Naive thymus-derived CD8-positive, alpha-beta T cell (primary cell): ENCODE data around the gene CPLX1. TPM values are rescaled to one million over a fixed set of nuclear protein-coding genes. Genes with fewer than 3 reads are reported as not detected.
A peak's percentile ranks its signal among the peaks of the same experiment; 100 is the strongest.

Experiments
- ATAC-seq, 2 donors: fragments of 150-1000 bp; cut with Tn5 transposase in 1 of 2; sonication (Bioruptor Pico), chemical (Tn5 transposase) in 1 of 2; 1 replicate in 1 of 2; 2 replicates in 1 of 2; pipeline ENCODE4 v1.10.0; 2021; ENCODE audit warnings: mild to moderate bottlenecking in 2 of 2, moderate library complexity in 2 of 2
- POLR2A ChIA-PET: fragments of 350-600 bp; sonication (Branson Sonifier 250); formaldehyde crosslinking; loops from one replicate; lab custom pipeline; 2021; ENCODE audit warnings: antibody characterized with exemption; lab: Charles Lee
- DNase-seq, 10 donors: peaks; one replicate each; pipeline versions ENCODE4 v3.0.0 to v3.0.0-alpha.2; 2020 to 2022
- H3K27ac Mint-ChIP-seq, 10 donors: one replicate each; pipeline ENCODE4 v1.8.0; 2020 to 2022; ENCODE audit warnings: mild to moderate bottlenecking in 10 of 10, mixed read lengths in 10 of 10, moderate library complexity in 4 of 10, inconsistent platforms in 1 of 10
- H3K27me3 Mint-ChIP-seq, 5 donors: one replicate each; pipeline ENCODE4 v1.8.0; 2021 to 2022; ENCODE audit warnings: mixed read lengths in 5 of 5
- H3K36me3 Mint-ChIP-seq, 3 donors: one replicate each; pipeline ENCODE4 v1.8.0; 2020 to 2022; ENCODE audit warnings: mixed read lengths in 3 of 3, mild to moderate bottlenecking in 2 of 3, inconsistent platforms in 1 of 3
- H3K4me1 Mint-ChIP-seq, 4 donors: one replicate each; pipeline ENCODE4 v1.8.0; 2021 to 2022; ENCODE audit warnings: mixed read lengths in 4 of 4
- H3K4me3 Mint-ChIP-seq, 10 donors: one replicate each; pipeline ENCODE4 v1.8.0; 2020 to 2022; ENCODE audit warnings: mild to moderate bottlenecking in 10 of 10, mixed read lengths in 10 of 10, moderate library complexity in 6 of 10, inconsistent platforms in 1 of 10
- H3K9me3 Mint-ChIP-seq, 9 donors: one replicate each; pipeline ENCODE4 v1.8.0; 2020 to 2022; ENCODE audit warnings: mixed read lengths in 9 of 9, mild to moderate bottlenecking in 3 of 9, inconsistent platforms in 1 of 9, moderate library complexity in 1 of 9
- polyA plus RNA-seq, 3 donors: library from polyadenylated mRNA; unstranded; fragments of 300-500 nt; fragmentation: Illumina TruSeq; gene quantifications; one replicate each; pipeline ENCODE4 v1.2.3, GENCODE V29; 2021
- total RNA-seq, 8 experiments: library from RNA in 2 of 8; stranded (reverse) in 2 of 8; gene quantifications; one replicate each; pipeline ENCODE4 v1.2.3 and lab custom pipeline; 2021 to 2026

Gene CPLX1
- total and polyA plus RNA-seq, 5 experiments from 2014 or later = 0.29 TPM; not detected in 4

DNA sequence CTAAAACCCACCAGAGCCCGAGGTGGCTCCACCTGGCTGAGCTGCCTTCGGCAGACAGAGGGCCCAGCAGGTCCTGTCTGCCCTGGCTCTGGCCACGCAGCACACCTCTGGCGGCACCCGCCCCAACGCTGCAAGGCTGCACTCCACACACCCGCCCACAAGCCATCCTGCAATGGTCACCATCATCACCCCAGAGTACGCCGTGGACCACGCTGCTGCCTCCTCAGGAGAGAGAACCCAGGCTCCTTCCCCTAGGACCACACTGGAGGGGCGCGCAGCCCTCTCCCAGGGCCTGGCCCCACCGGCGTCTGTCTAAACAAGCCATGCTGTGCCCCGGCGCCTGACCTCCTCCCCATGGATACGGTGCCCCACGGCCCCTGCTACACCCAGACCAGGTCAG lies 39.6 kb upstream of the CPLX1 start:
- no peak overlapping the region for H3K27ac Mint-ChIP-seq
- peaks cover 0 to 2% (median 0%) of the 10 kb centered on the region in 4 donors for H3K4me1 Mint-ChIP-seq

DNA sequence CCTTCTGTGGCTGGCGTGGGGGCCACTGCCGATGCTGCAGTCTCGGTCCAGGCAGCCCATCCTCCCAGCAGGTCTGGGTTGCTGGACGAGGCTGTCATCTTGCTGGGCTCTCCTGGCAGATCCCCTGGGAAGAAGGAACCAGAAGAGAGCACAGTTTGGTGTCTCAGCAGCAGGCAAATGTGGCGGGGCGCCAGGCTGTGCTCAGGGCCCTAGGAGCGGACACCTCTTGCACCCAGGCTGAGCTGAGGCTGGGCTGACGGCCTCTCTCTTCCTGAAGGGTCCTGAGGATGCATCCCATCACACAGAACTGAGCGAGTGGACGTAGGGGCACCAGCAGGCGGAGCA lies 39.2 kb upstream of the CPLX1 start:
- H3K4me1 Mint-ChIP-seq = peaks cover 0 to 2% (median 0%) of the 10 kb centered on the region in 4 donors
- no peak overlapping the region for H3K4me3 Mint-ChIP-seq
- DNase-seq (no peak), ATAC-seq (no peak)
- POLR2A ChIA-PET = no interaction called here
- H3K27me3 Mint-ChIP-seq = no peaks in the 10 kb centered on the region
- no peaks in the 10 kb centered on the region for H3K9me3 Mint-ChIP-seq
- peaks cover 0 to 63% (median 5%) of the 10 kb centered on the region in 3 donors for H3K36me3 Mint-ChIP-seq
- no peak overlapping the region for H3K27ac Mint-ChIP-seq

More for the DNA sequence above, 39.6 kb upstream of the CPLX1 start:
- H3K36me3 Mint-ChIP-seq = peaks cover 0 to 64% (median 5%) of the 10 kb centered on the region in 3 donors
- H3K27me3 Mint-ChIP-seq = no peaks in the 10 kb centered on the region
- no peaks in the 10 kb centered on the region for H3K9me3 Mint-ChIP-seq
- POLR2A ChIA-PET = no interaction called here
- no peak for ATAC-seq
- no peak for DNase-seq
- no peak overlapping the region for H3K4me3 Mint-ChIP-seq

DNA sequence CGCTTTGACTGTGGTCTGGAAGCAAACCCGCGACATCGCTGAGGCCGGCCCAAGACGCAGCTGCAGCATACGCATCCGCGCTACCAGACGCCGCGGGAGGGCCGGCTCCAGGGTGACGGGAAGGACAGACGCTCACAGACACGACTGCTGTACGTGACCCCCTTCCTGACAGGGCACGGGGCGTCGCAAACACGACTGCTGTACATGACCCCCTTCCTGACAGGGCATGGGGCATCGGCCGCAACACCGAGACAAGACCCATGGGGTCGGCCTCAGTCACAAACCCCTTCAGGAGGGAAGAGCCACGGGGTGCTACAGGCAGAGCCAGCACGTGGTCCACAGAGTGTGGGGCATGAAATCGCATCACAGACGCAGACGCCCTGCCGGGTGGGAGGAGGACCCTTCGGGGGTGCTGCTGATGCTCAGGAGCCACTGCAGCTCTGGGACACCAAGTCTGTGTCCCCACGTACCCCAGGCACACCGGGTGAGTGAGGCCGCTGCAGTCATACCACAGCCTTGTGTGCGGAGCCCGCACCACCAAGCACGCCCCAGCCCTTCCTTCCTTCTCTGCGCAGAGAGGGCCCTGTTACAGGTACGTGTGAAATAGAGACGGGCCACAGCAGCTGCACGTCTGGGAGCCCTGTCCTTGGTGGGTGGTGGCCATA lies 38.7 kb upstream of the CPLX1 start:
- H3K4me3 Mint-ChIP-seq = no peak overlapping the region
- H3K9me3 Mint-ChIP-seq = no peaks in the 10 kb centered on the region
- peaks cover 0 to 63% (median 7%) of the 10 kb centered on the region in 3 donors for H3K36me3 Mint-ChIP-seq
- no peaks in the 10 kb centered on the region for H3K27me3 Mint-ChIP-seq
- ATAC-seq (no peak), DNase-seq (no peak)
- POLR2A ChIA-PET = no interaction called here
- H3K27ac Mint-ChIP-seq = no peak overlapping the region
- peaks cover 0 to 2% (median 0%) of the 10 kb centered on the region in 4 donors for H3K4me1 Mint-ChIP-seq

- peak overlapping the region in 1 of 10 donors; percentile 68 for H3K27ac Mint-ChIP-seq
These were observed 34.6 kb upstream of the CPLX1 start for GRCh38 chr4:860561-860960.

DNA sequence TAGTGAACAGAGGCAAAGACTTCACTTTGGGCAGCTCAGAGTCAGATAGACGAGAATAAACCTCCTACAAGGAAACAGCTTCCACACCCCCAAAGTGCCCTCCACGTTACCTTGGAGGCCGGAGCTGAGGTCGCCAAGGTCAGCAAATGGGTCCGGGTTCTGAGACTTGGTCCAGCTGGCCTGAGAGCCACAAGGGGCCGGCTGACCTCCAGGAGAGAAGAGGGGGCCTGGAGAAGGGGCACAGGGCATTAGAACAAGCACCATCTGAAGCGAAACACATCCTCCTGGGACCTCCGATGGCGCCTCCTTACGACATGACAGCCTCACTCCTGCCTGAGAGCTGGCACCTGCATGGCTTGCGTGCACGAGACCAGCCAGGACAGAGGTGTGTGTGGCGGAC lies 33.6 kb upstream of the CPLX1 start:
- H3K36me3 Mint-ChIP-seq = peaks cover 8 to 74% (median 21%) of the 10 kb centered on the region in 3 donors
- H3K27ac Mint-ChIP-seq = no peak overlapping the region
- no peak for ATAC-seq
- DNase-seq = no peak
- peaks cover 0 to 9% (median 0%) of the 10 kb centered on the region in 9 donors for H3K9me3 Mint-ChIP-seq
- H3K4me1 Mint-ChIP-seq = peaks cover 2 to 17% (median 12%) of the 10 kb centered on the region in 4 donors
- POLR2A ChIA-PET = no interaction called here
- H3K27me3 Mint-ChIP-seq = no peaks in the 10 kb centered on the region
- H3K4me3 Mint-ChIP-seq = no peak overlapping the region

More at GRCh38 chr4:860561-860960, 34.6 kb upstream of the CPLX1 start:
- Mint-ChIP-seq H3K4me1 (peaks cover 2 to 16% (median 12%) of the 10 kb centered on the region in 4 donors), H3K9me3 (peaks cover 0 to 9% (median 0%) of the 10 kb centered on the region in 9 donors), H3K27me3 (no peaks in the 10 kb centered on the region), H3K36me3 (peaks cover 8 to 77% (median 17%) of the 10 kb centered on the region in 3 donors), H3K4me3 (no peak overlapping the region)
- POLR2A ChIA-PET = no interaction called here
- DNase-seq = peak in 1 of 10 donors; percentile 23
- ATAC-seq = no peak

DNA sequence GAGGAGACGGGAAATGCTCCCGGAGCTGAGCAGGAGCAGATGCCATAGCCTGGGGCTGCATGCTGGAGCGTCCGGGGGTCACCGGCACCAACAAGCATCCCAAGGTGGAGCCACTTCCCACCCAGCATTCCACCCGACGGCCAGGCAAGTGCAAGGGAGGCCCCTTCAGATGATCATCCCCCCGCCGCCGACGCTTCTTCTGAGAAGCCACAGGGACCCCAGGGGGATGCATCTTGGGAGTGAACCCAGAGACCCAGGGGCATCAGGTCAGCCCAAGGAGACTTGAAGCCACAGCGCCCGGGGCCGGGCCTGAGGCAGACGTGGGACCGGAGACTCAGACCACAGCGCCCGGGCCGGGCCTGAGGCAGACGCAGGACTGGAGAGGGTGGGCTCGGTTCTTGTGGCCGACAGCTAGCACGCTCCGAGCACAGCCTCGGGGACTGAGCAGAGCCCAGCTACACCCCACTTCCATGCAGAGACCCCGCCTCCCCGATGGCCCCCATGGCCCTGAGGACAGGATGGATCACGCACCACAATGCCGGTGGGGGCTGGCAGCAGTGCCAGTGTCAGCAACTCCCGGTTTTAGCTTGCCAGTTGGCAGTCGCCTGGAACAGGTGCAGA lies 33.0 kb upstream of the CPLX1 start:
- peaks cover 2 to 17% (median 12%) of the 10 kb centered on the region in 4 donors for H3K4me1 Mint-ChIP-seq
- no peak for ATAC-seq
- no peak overlapping the region for H3K4me3 Mint-ChIP-seq
- no peaks in the 10 kb centered on the region for H3K27me3 Mint-ChIP-seq
- peaks cover 0 to 9% (median 0%) of the 10 kb centered on the region in 9 donors for H3K9me3 Mint-ChIP-seq
- peak in 1 of 10 donors; percentile 53 for DNase-seq
- peaks cover 8 to 74% (median 21%) of the 10 kb centered on the region in 3 donors for H3K36me3 Mint-ChIP-seq
- POLR2A ChIA-PET = no interaction called here
- no peak overlapping the region for H3K27ac Mint-ChIP-seq

DNA sequence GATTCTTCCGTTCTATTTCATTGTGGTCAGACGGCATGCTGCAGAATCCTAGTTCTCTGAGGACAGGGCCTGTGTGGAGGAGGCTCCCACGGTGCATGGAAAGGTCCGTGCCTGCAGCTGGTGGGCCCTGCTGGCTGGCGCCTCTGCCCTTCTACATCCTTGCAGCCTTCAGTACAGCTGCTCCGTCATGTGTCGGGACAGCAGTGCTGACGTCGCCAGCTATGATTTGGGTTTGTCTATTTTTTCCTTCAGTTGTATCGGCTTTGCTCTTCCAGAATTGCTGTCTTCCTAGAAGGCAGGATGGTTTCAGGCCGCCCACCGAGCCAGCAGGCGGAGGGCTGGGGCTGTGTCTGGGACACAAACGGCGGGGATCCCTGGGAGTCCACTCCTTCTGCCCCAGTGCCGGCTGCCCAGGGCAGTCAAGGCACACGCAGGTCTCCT lies 32.1 kb upstream of the CPLX1 start:
- Mint-ChIP-seq H3K36me3 (peaks cover 8 to 65% (median 21%) of the 10 kb centered on the region in 3 donors), H3K4me1 (peaks cover 2 to 17% (median 12%) of the 10 kb centered on the region in 4 donors), H3K27me3 (no peaks in the 10 kb centered on the region), H3K9me3 (peaks cover 0 to 9% (median 0%) of the 10 kb centered on the region in 9 donors), H3K27ac (peak overlapping the region in 2 of 10 donors; percentile 60 to 80), H3K4me3 (no peak overlapping the region)
- DNase-seq = peak in 1 of 10 donors; percentile 8
- ATAC-seq = no peak
- POLR2A ChIA-PET = no interaction called here

DNA sequence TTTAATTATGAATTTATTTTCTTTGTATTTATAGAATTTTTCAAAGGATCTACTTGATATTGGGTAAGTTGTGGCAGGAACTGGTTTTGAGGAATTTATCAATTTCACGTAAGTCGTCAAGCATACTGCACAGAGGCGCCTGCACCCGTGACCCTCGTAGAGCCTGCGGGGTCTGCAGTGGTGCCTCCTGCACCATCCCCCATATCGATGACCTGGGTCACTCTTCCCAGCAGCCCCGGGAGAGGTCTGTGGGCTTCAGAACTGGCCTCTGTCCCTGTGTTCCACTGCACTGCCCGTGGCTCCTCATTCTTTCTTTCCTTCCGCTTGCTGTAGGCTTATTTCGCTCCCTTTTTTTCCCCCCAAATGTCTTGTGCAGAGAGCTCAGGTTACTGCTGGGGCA lies 31.5 kb upstream of the CPLX1 start:
- peaks cover 8 to 61% (median 21%) of the 10 kb centered on the region in 3 donors for H3K36me3 Mint-ChIP-seq
- no peak overlapping the region for H3K4me3 Mint-ChIP-seq

GRCh38 chr4:856225-856901 lies 30.4 kb upstream of the CPLX1 start:
- POLR2A ChIA-PET = no interaction called here
- Mint-ChIP-seq H3K4me1 (peaks cover 2 to 18% (median 12%) of the 10 kb centered on the region in 4 donors), H3K4me3 (peak overlapping the region in 3 of 10 donors; percentile 16 to 76 (median 24))

More for the DNA sequence above, 31.5 kb upstream of the CPLX1 start:
- Mint-ChIP-seq H3K4me1 (peaks cover 2 to 17% (median 12%) of the 10 kb centered on the region in 4 donors), H3K9me3 (peaks cover 0 to 9% (median 0%) of the 10 kb centered on the region in 9 donors), H3K27ac (peak overlapping the region in 1 of 10 donors; percentile 60), H3K27me3 (no peaks in the 10 kb centered on the region)
- ATAC-seq = no peak
- DNase-seq = peak in 1 of 10 donors; percentile 60
- POLR2A ChIA-PET = no interaction called here

DNA sequence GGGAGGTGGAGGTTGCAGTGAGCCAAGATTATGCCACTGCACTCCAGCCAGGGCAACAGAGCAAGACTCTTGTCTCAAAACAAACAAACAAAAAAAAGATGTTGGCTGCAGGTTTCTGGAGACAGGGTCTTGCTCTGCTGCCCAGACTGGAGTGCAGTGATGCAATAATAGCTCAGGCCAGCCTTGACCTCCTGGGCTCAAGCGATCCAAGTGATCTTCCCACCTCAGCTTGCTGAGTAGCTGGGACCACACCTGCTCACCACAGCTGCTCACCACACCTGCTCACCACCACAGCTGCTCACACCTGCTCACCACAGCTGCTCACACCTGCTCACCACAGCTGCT lies 29.9 kb upstream of the CPLX1 start:
- no peak for ATAC-seq
- peak overlapping the region in 8 of 10 donors; percentile 64 to 95 (median 82) for H3K27ac Mint-ChIP-seq
- peaks cover 2 to 19% (median 12%) of the 10 kb centered on the region in 4 donors for H3K4me1 Mint-ChIP-seq
- no peaks in the 10 kb centered on the region for H3K27me3 Mint-ChIP-seq
- peaks cover 8 to 56% (median 21%) of the 10 kb centered on the region in 3 donors for H3K36me3 Mint-ChIP-seq
- peaks cover 0 to 9% (median 0%) of the 10 kb centered on the region in 9 donors for H3K9me3 Mint-ChIP-seq
- POLR2A ChIA-PET = no interaction called here
- H3K4me3 Mint-ChIP-seq = peak overlapping the region in 2 of 10 donors; percentile 16 to 76
- peak in 1 of 10 donors; percentile 9 for DNase-seq

More at GRCh38 chr4:856225-856901, 30.4 kb upstream of the CPLX1 start:
- Mint-ChIP-seq H3K27ac (peak overlapping the region; percentile 53 to 95 (median 81)), H3K27me3 (no peaks in the 10 kb centered on the region), H3K36me3 (peaks cover 8 to 55% (median 21%) of the 10 kb centered on the region in 3 donors), H3K9me3 (peaks cover 0 to 9% (median 0%) of the 10 kb centered on the region in 9 donors)
- DNase-seq = peak in 1 of 10 donors; percentile 44
- ATAC-seq = no peak

- ATAC-seq (no peak), DNase-seq (peak in 1 of 10 donors; percentile 41)
- Mint-ChIP-seq H3K9me3 (peaks cover 0 to 9% (median 0%) of the 10 kb centered on the region in 9 donors), H3K27ac (peak overlapping the region in 1 of 10 donors; percentile 22), H3K27me3 (no peaks in the 10 kb centered on the region), H3K4me3 (no peak overlapping the region), H3K4me1 (peaks cover 2 to 19% (median 11%) of the 10 kb centered on the region in 4 donors), H3K36me3 (peaks cover 8 to 48% (median 17%) of the 10 kb centered on the region in 3 donors)
- POLR2A ChIA-PET = no interaction called here
These were observed 28.4 kb upstream of the CPLX1 start for GRCh38 chr4:854356-854755.

GRCh38 chr4:853416-853781 lies 27.5 kb upstream of the CPLX1 start:
- Mint-ChIP-seq H3K36me3 (peaks cover 8 to 45% (median 18%) of the 10 kb centered on the region in 3 donors), H3K4me3 (no peak overlapping the region), H3K27ac (peak overlapping the region in 1 of 10 donors; percentile 22), H3K27me3 (no peaks in the 10 kb centered on the region), H3K4me1 (peaks cover 2 to 18% (median 10%) of the 10 kb centered on the region in 4 donors), H3K9me3 (peaks cover 0 to 9% (median 0%) of the 10 kb centered on the region in 9 donors)
- POLR2A ChIA-PET = no interaction called here
- ATAC-seq (no peak), DNase-seq (peak in 1 of 10 donors; percentile 52)
